Kidney (tissue), 14 donors: ENCODE results near the gene CORIN. TPM values are rescaled to one million over a fixed set of nuclear protein-coding genes. Genes with fewer than 3 reads are reported as not detected.

Experiments
- DNase-seq, 5 donors: peaks; one replicate each; pipeline ENCODE4 v3.0.0-alpha.2; 2013 to 2020
- FAIRE-seq: peaks from 2 replicates; lab custom pipeline; 2012; peaks lifted over from hg19 to GRCh38; lab: Jason Lieb, UNC
- H3K27ac ChIP-seq, 2 donors: one replicate each; pipeline ENCODE4 v1.7.0; 2013; ENCODE audit warnings: low read depth in 2 of 2, low read length in 2 of 2, inconsistent platforms in 1 of 2
- H3K27me3 ChIP-seq: one replicate; pipeline ENCODE4 v1.7.1; 2013; ENCODE audit warnings: low read length, inconsistent platforms; ENCODE audit not compliant: control insufficient read depth, insufficient read depth
- H3K36me3 ChIP-seq, 3 donors: one replicate each; pipeline versions ENCODE4 v1.7.0 to v1.7.1; 2013; ENCODE audit warnings: low read length in 3 of 3, control low read depth in 1 of 3, inconsistent platforms in 1 of 3; ENCODE audit not compliant: insufficient read depth in 3 of 3, control insufficient read depth in 2 of 3
- H3K4me1 ChIP-seq, 3 donors: one replicate each; pipeline versions ENCODE4 v1.7.0 to v1.7.1; 2013; ENCODE audit warnings: low read length in 3 of 3, inconsistent platforms in 1 of 3, low read depth in 1 of 3; ENCODE audit not compliant: control insufficient read depth in 2 of 3, insufficient read depth in 2 of 3
- H3K4me3 ChIP-seq, 3 donors: one replicate each; pipeline versions ENCODE4 v1.7.0 to v1.8.1; 2013; ENCODE audit warnings: low read length in 3 of 3, control low read depth in 1 of 3, inconsistent platforms in 1 of 3
- H3K9ac ChIP-seq, 3 donors: one replicate each; pipeline versions ENCODE4 v1.7.0 to v1.7.1; 2013; ENCODE audit warnings: low read length in 3 of 3, control low read depth in 1 of 3, inconsistent platforms in 1 of 3
- H3K9me3 ChIP-seq, 3 donors: one replicate each; pipeline versions ENCODE4 v1.7.0 to v1.7.1; 2013; ENCODE audit warnings: low read length in 3 of 3, control low read depth in 1 of 3, inconsistent platforms in 1 of 3; ENCODE audit not compliant: control insufficient read depth in 2 of 3, insufficient read depth in 1 of 3
- intact Hi-C: fragments of 100-400 bp; cut with DNase I; formaldehyde crosslinking; loops from one replicate; pipeline ENCODE4 v1.11.1; 2022
- polyA plus RNA-seq: library from polyadenylated mRNA; stranded (reverse); fragments of 350-450 nt; fragmentation: Illumina TruSeq; extraction: RNeasy Lipid Tissue Mini Kit (QIAGEN cat#74804); gene quantifications from one replicate; pipeline ENCODE4 v1.2.3, GENCODE V29; 2014; ENCODE audit warnings: low read depth, low replicate concordance; ENCODE audit not compliant: insufficient read depth
- total RNA-seq: library from RNA; stranded (reverse); fragmentation: NEBNext Ultra II Directional; extraction: Animal tissue kit (Norgen Biotek cat#: 25700); gene quantifications from one replicate; pipeline ENCODE4 v1.2.1, GENCODE V29; 2021
- TF ChIP-seq, protein P1 (sequence below): IDR thresholded peaks from 3 replicates; pipeline ENCODE4 v1.5.1; 2012; ENCODE audit warnings: mild to moderate bottlenecking, moderate library complexity, borderline replicate concordance; ENCODE audit not compliant: insufficient read depth; ENCODE audit errors: extremely low read depth
- donor health status: control.
- donor health status: control.
- donor health status: control.
- donor health status: control.
- donor health status: control.
- donor health status: DM: yes; HTN: yes; CAD: no.
- donor health status: Normal renal cell carcinoma (clear cell type).

CORIN gene
- total and polyA plus RNA-seq, 2 donors from 2014 or later: 0.75 to 2.6 TPM

DNA sequence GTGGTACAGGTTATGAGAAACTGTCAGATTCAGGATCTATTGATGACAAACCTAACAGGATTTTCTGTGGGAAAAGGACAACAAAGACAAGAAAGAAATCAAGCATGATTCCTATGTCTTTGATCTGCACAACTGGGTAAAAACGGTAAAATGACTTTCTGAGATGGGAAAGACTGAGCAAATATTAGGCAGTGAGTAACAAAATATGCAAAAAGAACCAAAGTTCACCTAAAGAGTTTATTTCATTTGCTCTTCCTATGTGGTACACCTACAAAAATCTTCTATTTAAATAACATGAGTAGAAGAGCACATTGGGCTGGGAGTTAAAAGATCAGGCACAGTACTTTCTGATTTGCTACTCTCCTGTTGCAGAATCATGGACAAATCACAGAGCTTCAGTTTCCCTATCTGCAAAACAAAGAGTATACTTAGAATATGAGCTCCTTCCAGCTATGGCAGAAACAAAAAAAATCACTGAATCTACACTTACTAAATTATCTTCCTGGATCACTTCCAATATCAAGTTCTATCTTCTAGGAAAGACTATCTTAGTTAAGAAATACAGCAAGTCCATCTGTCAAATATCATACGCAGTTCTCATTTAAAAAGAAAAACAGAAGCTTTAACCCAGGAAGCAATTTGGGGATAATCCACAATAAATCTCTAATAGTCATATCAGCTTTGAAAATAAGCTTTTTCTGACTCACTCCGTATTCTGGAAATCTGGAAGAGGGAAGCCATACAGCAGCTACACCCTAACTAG is 39.1 kb upstream of the CORIN start:
- FAIRE-seq (no peak), DNase-seq (no peak)
- peaks cover 23 to 41% (median 27%) of the 10 kb centered on the region in 3 donors for H3K36me3 ChIP-seq
- H3K4me1 ChIP-seq: no peaks in the 10 kb centered on the region
- H3K27ac ChIP-seq: no peak overlapping the region
- TF ChIP-seq, protein P1, sequence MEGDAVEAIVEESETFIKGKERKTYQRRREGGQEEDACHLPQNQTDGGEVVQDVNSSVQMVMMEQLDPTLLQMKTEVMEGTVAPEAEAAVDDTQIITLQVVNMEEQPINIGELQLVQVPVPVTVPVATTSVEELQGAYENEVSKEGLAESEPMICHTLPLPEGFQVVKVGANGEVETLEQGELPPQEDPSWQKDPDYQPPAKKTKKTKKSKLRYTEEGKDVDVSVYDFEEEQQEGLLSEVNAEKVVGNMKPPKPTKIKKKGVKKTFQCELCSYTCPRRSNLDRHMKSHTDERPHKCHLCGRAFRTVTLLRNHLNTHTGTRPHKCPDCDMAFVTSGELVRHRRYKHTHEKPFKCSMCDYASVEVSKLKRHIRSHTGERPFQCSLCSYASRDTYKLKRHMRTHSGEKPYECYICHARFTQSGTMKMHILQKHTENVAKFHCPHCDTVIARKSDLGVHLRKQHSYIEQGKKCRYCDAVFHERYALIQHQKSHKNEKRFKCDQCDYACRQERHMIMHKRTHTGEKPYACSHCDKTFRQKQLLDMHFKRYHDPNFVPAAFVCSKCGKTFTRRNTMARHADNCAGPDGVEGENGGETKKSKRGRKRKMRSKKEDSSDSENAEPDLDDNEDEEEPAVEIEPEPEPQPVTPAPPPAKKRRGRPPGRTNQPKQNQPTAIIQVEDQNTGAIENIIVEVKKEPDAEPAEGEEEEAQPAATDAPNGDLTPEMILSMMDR: no peak
- H3K27me3 ChIP-seq: no peaks in the 10 kb centered on the region
- H3K9me3 ChIP-seq: peaks cover 0 to 11% (median 0%) of the 10 kb centered on the region in 3 donors
- intact Hi-C loops: no loop called here
- H3K9ac ChIP-seq: no peak overlapping the region
- H3K4me3 ChIP-seq: no peak overlapping the region

GRCh38 chr4:47876310-47876709 is 38.4 kb upstream of the CORIN start:
- H3K4me1 ChIP-seq: no peaks in the 10 kb centered on the region
- DNase-seq (no peak), FAIRE-seq (no peak)
- no peak overlapping the region for H3K9ac ChIP-seq
- peaks cover 0 to 11% (median 1%) of the 10 kb centered on the region in 3 donors for H3K9me3 ChIP-seq
- peaks cover 23 to 41% (median 27%) of the 10 kb centered on the region in 3 donors for H3K36me3 ChIP-seq
- H3K27ac ChIP-seq: no peak overlapping the region
- no peak overlapping the region for H3K4me3 ChIP-seq
- TF ChIP-seq, protein P1: no peak
- intact Hi-C loops: no loop called here
- H3K27me3 ChIP-seq: no peaks in the 10 kb centered on the region

DNA sequence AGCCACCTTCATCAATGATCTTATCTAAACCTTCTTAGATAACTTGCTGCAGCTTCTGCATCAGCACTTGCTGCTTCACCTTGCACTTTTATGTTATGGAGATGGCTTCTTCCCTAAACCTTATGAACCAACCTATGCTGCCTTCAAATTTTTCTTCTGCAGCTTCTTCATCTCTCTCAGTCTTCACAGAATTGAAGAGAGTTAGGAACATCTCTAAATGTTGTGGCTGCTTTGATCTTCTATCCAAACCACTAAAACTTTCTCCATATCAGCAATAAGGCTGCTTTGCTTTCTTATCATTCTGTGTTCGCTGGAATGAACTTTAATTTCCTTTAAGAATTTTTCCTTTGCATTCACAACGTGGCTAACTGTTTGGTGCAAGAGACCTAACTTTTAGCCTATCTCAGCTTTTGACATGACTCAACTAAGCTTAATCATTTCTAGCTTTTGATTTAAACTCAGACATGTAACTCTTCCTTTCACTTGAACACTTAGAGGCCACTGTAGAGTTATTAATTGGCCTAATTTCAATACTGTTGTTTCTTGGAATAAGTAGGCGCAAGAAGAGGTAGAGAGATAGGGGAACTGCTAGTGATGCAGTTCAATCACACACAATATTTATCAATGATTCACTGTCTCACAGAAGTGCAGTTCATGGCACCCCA is 36.1 kb upstream of the CORIN start:
- DNase-seq (no peak), FAIRE-seq (no peak)
- Histone ChIP-seq H3K4me1 (no peaks in the 10 kb centered on the region), H3K27ac (no peak overlapping the region), H3K27me3 (no peaks in the 10 kb centered on the region), H3K9me3 (peaks cover 0 to 11% (median 2%) of the 10 kb centered on the region in 3 donors), H3K9ac (no peak overlapping the region), H3K4me3 (no peak overlapping the region), H3K36me3 (peaks cover 23 to 41% (median 27%) of the 10 kb centered on the region in 3 donors)
- intact Hi-C loops: no loop called here
- TF ChIP-seq, protein P1: no peak
